SKM-1 (cell line): ENCODE data around the gene MAGI3.

Experiments used
- DNase-seq: peaks from one replicate; lab custom pipeline; 2025; ENCODE audit not compliant: unreplicated experiment; lab: John Stamatoyannopoulos, UW

MAGI3 gene

GRCh38 chr1:113389953-113390834 lies at the start of gene MAGI3:
MAGI3 (plus strand) TSS chr1:113390515; CDS start chr1:113391034, 519 bp downstream.
- DNase-seq = peak; percentile 95

GRCh38 chr1:113353580-113353979 lies 36.7 kb upstream of the MAGI3 start:
- DNase-seq = no peak

- DNase-seq = no peak
Measured at GRCh38 chr1:113363935-113364334, 26.4 kb upstream of the MAGI3 start.

- no peak for DNase-seq
Measured at GRCh38 chr1:113369040-113369439, 21.3 kb upstream of the MAGI3 start.

GRCh38 chr1:113369699-113370098 lies 20.6 kb upstream of the MAGI3 start:
- no peak for DNase-seq

- no peak for DNase-seq
Measured at GRCh38 chr1:113370868-113371267, 19.4 kb upstream of the MAGI3 start.

GRCh38 chr1:113372546-113372945 lies 17.8 kb upstream of the MAGI3 start:
- no peak for DNase-seq

GRCh38 chr1:113373644-113374043 lies 16.7 kb upstream of the MAGI3 start:
- DNase-seq = no peak

GRCh38 chr1:113375878-113376277 lies 14.4 kb upstream of the MAGI3 start:
- no peak for DNase-seq

- DNase-seq = no peak
Measured at GRCh38 chr1:113380075-113380474, 10.2 kb upstream of the MAGI3 start.

- no peak for DNase-seq
Measured at GRCh38 chr1:113388017-113388620, 2.2 kb upstream of the MAGI3 start.

- no peak for DNase-seq
Measured at GRCh38 chr1:113388621-113389358, 1.5 kb upstream of the MAGI3 start.

- no peak for DNase-seq
Measured at GRCh38 chr1:113389359-113389952, 859 bp upstream of the MAGI3 start.

GRCh38 chr1:113390871-113391648 lies 745 bp downstream of the MAGI3 start:
- DNase-seq = no peak

- no peak for DNase-seq
Measured at GRCh38 chr1:113391649-113392271, 1.4 kb downstream of the MAGI3 start.

- DNase-seq = no peak
Measured at GRCh38 chr1:113392541-113393128, 2.3 kb downstream of the MAGI3 start.

GRCh38 chr1:113394043-113394862 lies 3.9 kb downstream of the MAGI3 start:
- no peak for DNase-seq

GRCh38 chr1:113394863-113395259 lies 4.5 kb downstream of the MAGI3 start:
- DNase-seq = no peak

- DNase-seq = no peak
Measured at GRCh38 chr1:113396102-113396501, 5.8 kb downstream of the MAGI3 start.
